HTERT RPE-1 (cell line): ENCODE data around the gene KIF13A.
"Not testable (repeated sequence)": the region's sequence is repeated elsewhere in the genome, so short reads cannot be mapped to it uniquely, and the experiment has no call there.

Experiments used
- in situ Hi-C: fragments of 300-500 bp; cut with MboI; formaldehyde crosslinking; loops from 4 replicates; pipeline ENCODE4 v1.14.3; 2020; ENCODE audit warnings: low sequenced_read_pairs

KIF13A gene

DNA sequence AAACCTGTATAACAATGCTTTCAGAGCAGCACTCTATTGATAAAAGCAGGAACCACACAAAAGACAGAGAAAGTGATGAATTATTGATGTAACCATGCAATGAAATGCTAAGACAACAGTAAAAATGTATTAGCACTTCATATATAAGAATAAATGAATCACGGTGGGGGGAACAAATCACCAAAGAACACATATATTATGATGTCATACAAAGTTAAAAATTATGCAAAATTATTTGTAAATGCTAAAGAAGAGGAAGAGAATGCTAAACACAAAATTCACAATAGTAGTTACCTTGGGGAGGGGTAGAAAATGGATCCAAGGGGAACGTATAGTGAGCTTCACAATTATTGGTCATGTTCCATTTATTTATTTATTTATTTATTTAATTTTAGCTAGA, 133.9 kb downstream of the KIF13A start:
- in situ Hi-C loops: no loop called here

DNA sequence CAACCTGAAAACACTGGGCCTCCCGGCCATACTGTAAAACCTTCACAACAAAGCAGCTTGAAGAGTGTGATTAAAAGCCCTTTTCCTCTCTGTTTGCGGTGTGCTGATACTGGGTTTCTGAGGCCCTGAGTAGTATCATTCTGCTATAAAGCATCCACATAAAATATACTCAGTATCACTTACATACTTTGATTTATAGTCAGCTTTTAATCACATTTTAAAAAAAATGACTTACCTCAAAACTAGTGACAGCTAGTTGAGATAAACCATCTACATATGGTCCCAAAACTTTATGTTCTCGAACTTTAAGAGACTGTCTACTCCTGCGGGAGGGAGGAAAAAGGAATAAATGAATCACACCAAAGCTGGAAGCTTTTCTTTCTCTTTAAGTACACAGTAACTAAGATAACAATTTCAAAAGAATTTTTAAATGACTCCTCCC, 135.7 kb downstream of the KIF13A start:
- in situ Hi-C loops: no loop called here

DNA sequence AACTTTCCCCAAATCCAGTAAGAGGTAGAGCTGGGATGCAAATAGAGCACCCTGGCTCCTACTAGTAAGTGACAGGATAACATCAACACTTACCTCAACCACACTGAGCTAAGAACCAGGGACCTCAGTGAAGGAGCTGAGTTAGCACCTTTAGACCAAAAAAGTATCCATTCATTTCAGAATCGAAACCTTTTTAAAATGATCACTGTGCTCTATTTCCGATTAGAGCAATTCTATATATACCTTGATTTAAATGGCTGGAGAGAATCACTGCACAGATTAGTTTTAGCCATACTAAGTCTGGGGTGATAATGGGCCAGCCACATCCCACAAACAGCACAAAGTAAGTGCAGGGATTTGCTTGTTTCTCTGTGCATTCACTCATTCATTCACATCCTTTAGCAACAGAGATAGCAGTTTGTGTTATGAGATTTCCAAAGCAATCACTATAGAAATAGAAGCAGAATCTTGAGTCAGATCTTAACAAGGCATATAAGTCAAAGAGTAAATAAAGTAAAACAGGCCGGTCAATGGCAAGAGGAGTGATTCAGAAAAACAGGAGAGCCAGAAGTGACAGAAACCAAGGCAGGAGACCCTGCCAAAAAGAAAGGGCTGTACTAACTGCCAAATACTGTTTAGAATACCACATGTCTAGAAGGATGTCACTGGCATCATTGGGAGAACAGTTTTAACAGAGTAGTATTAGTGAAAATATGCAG, 136.3 kb downstream of the KIF13A start:
- in situ Hi-C loops: no loop called here

DNA sequence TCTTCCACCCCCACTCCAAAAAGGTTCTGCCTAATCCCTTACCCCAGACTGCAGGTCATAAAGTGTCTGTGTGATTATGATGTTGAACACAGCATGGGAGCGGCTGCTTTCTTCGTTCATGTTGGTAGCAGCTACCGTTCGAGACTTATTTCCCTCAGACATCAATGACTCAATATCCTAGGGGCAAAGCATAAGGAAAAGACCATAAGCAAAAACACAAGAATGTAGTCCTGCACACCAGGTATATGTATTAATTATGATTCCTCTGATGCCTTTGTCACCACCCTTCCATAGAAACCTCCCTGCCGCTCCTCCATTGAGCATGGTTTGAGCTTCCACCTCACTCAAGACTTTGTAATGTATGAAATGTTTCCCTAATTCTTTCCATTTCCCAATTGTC, 137.2 kb downstream of the KIF13A start:
- in situ Hi-C loops: no loop called here

DNA sequence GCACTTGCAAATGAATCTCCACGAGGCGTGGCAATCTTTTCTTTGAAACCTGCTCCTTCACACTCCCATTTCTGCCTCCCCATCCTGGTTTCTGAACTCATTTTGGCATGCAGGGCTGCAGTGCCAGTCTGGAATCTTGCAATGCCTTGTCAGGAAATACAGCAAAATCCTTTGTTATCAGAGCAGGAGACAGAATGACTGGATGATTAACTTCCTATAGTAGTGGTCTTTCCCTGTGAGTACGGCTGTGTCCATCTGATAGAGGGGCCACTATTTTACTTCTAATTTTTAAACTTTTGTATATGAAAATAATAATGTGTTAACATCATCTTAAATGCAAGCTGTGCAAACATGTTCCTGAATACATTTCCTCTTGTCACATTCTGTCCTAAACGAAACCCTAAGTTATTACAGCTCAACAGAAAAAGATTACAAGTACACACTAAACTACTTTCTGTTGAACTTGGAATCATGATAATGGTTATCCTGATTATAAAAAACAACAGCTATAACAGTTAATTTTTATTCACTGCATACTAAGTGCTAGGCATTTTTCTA, 140.2 kb downstream of the KIF13A start:
- in situ Hi-C loops: no loop called here

DNA sequence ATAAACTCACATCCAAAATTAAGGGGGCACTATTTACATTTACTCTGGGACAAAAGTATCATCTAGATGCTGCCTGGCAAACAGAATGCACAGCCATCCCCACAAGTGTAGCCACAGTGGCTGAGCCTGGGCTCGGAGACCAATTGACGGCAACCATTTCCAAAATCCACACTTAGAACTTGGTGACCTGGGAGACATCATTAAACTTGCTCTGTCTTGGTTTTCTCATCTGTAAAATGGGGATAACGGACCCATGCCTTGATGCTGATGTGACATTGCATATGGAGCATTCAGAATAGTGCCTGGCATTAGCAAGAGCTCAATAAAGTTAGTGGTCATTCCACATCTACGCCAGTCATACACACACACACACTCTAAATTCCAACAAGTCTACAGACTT, 140.7 kb downstream of the KIF13A start:
- in situ Hi-C loops: no loop called here

DNA sequence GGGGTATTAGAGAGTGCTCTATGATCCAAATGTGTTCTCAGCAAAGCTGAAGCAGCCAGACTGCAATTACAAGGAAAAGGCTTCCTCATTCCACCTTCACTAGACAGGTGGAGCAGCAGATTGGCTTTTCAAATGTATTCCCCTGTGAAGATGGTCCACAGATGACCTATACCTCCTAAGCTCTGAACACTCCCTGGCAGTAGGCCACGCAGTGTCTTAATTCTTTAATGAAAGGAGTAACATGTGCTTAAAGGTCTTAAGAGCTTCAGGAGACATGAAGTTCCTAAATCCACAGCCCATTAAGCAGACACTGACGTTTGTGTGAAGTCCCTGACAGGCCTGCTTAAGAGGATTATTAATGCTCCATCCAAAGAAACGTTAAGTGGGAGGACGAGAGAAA, 141.8 kb downstream of the KIF13A start:
- in situ Hi-C loops: no loop called here

DNA sequence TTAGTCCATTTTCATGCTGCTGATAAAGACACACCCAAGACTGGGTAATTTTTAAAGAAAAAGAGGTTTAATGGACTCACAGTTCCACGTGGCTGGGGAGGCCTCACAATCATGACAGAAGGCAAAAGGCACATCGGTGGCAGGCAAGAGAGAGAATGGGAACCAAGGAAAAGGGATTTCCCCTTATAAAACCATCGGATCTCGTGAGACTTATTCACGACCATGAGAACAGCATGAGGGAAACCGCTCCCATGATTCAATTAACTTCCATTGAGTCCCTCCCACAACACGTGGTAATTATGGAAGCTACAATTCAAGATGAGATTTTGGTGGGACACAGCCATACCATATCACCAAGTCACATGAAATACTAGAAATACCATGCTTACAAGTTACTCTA, 142.5 kb downstream of the KIF13A start:
- in situ Hi-C loops: not testable (repeated sequence)

DNA sequence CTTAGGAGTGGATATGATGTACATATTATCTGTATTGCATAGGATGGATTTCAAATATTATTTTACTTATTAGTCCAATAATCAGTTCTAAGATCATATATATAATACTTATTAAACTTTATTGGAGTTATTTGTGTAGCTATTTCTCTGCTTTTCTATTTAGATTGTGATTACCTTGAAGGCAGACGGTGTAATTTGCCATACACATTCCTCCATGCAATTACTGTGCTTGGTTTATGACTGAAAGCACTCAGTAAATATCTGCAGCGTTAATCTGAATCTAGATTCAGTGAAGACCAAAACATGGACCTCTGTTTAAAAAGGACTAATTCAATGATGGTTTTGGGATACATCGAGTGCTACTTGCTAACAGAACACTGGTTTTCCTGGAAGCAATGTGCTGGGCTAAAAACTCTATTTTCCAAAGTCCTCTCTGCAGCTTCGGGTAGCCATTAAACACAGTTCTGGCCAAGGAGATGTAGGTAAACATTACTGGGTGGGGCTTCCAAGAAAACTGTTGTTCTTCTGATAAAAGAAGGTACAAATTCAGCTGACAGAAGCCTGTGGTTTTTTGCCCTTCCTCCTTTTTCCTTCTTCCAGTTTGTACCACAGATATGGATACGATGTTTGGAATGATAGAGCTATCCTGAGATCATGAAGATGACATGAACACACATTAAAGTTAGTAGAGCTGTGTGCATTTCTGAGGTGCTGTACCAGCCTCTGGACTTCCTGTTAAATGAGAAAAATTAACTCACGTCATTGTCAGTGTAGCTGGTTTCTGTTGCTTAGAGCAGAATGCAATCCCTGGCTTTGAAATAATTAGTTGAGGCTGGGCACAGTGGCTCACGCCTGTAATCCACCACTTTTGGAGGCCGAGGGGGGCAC, 144.3 kb downstream of the KIF13A start:
- in situ Hi-C loops: no loop called here

DNA sequence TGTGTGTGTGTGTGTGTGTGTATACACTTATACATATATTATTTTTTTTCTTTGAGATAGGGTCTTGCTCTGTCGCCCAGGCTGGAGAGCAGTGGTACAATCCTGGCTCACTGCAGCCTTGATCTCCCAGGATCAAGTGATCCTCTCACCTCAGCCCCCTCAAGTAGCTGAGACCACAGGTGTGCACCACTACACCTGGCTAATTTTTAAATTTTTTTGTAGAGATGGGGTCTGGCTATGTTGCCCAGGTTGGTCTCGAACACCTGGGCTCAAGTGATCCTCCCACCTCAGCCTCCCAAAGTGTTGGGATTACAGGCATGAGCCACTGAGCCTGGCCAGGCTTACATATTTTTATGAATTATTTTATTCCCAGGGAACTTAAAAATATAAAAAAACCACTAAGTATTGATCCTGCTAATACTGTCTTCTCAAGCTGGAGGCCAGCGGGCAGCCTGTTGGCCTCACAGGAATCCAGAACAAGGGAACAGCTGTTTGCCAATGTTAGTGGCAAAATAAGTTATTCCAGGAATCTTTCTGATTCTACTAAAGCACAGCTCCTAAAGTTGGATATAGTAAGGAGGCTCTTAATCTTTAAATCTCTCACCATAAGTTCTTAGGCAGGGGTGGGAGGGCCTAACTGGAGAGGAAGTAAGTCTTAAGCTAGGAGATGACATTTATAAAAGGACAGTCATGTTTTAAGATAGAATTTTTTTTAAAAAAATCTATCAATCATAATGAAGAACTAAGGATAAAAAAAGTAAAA, 145.2 kb downstream of the KIF13A start:
- in situ Hi-C loops: no loop called here

DNA sequence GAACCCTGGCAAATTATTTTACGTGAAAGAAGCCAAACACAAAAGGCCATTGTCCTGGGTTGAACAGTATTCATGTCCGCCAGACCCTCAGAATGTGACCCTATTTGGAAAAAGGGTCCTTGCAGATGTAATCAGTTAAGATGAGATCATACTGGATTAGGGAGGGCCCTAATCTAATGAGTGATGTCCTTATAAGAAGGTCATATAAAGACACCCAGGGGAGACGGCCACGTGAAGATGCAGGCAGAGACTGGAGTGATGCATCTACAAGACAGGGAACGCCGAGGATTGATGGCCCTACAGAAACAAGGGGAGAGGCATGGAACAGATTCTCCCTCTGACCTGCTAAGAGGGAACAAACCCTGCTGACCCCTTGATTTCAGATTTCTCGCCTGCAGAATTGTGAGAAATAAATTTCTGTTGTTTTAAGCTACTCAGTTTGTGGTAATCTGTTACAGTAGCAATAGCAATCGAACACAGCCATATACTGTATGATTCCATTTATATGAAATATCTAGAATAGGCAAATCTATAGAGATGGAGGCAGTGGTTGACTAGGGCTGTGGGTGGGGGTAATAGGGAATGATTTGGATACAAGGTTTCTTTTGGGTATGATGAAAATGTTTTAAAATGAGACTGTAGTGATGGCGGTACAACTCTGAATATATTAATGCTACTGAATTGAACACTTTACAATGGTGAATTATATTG, 147.8 kb downstream of the KIF13A start:
- in situ Hi-C loops: no loop called here

DNA sequence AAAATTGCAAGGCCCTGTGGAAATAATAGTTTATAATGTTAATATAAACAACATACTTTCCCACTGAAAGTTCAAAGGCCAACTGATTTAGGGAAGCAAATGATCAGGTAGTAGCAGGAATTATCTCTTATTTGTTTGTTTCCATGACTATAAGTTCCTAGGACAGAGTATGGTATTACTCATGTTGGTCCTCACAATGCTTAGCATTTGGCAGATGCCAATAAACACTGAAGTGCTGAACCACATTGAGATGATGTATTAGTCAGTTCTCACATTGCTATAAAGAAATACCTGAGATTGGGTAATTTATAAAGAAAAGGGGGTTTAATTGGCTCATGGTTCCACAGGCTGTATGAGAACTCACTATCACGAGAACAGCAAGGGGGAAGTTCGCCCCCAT, 151.1 kb downstream of the KIF13A start:
- in situ Hi-C loops: no loop called here

DNA sequence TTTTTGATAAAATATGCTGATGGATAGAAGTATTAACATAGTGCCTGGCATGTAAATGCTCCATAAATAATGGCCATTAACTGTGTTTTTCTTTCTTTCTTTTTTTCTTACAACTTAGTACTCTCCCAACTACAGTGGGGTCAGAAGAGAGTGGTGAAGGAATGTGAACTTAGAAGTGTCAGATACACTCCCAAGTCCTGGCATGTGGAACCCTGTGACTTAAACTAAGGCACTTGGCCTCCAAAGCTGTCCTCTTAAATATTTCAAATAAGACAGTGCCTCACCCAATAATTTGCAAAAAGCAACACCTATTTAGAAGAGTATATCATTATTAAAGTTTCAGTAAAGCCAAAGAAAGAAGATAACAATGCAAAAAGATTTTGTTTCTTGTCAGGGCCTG, 151.7 kb downstream of the KIF13A start:
- in situ Hi-C loops: no loop called here

DNA sequence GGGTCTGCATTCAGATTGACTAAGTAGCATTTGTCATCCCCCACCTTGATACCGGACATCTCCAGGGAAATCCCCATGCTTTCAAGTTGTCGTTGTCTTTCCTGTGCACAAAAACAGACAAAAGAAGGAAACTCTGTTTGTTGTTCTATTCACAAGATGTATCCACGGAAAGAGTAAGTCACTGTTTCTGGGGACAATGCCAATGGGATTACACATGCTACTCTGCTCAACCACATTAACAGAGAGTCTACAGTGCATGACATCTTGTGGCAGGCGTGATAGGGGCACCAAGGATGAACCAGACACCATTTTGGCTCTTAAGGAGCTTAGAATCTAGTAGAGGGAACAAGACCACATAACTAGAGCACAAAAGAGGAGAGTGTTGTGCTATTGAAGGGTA, 156.3 kb downstream of the KIF13A start:
- in situ Hi-C loops: no loop called here

DNA sequence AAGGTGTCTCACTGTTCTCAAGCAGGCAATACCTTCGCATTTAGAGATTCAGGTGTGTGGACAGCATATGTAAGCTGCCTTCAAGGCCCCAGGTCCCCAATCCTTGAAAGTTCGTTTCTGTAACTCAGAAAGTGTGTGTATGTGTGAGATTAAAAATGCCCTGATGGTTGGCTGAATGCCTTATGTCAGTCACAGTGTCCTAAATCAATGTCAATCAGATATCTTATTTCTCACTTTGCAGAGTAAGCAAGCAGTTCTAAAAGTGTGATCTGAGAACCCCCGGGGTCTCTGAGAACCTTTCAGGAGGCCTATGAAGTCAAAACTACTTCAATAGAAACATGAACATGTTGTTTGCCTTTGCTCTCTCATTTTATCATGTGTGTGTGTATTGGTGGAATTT, 157.5 kb downstream of the KIF13A start:
- in situ Hi-C loops: no loop called here

DNA sequence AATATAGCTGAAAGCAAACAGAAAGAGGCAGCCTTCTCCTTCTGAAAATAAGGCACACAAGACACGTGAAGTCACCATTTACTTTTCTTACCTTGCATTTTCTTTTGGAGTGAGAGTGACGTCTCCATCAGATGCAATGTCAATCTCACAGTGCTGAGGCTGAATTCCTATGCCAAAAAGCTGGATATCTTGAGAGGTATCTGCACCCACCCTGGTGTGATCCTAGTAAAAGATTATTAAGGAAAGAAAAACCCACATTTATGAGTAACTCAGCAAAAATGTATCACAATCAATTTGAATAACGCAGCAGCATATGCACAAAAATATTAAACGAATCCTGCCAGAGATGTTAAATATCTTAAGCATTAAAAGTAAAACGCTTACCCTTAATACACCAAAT, 159.3 kb downstream of the KIF13A start:
- in situ Hi-C loops: no loop called here

DNA sequence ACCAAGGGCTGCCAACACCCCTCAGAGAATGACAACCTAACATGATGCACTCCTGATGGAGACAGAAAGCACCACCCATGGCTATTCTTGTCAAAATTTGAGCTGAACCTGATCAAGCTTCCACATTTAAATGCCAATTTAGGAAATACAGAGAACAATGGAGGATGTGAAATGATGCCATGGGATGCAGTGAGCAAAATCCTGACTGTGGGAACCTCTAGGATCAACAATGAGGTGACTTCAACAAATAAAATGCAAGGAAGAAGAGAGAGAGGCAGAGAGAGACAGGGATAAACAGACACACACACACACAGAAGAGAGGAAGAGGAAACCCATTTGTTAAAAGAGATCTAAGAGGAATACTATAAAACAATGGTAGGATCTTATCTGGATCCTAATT, 161.1 kb downstream of the KIF13A start:
- in situ Hi-C loops: no loop called here

DNA sequence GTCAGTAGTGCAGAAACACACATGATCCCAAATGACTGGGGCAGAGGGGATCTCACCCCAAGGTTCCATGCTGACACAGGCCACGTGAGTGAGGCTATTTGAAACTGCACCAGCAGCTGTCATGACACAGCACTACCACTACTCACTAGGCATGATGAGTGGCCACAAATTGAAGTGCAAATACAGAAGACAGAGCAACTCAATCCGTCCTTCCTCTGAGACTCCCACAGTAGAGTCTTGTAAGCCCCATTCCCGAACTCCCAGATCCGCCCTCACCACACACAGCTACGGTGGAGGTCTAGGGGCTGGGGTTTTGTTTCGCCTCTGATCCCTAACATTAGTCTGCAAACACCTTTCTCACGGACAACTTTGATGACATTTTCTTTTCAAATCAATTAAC, 167.4 kb downstream of the KIF13A start:
- in situ Hi-C loops: no loop called here

DNA sequence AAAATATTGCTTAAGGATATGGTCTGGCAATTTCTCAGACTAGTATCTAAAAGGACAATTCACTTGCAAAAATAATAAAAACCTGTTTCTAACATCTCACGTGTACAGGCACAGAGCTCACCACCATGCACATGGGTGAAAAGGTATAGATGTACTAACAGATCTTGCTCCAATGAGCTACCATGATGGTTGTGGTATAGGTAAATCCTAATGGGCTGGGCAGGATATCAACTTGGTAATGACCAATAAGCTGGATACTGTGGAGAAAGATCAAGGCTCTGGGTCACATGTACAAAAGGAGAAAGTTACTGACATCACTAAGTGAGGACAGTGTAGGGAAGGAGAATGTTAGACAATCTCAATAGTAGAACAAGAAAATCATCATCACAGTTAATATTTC, 169.7 kb downstream of the KIF13A start:
- in situ Hi-C loops: no loop called here

DNA sequence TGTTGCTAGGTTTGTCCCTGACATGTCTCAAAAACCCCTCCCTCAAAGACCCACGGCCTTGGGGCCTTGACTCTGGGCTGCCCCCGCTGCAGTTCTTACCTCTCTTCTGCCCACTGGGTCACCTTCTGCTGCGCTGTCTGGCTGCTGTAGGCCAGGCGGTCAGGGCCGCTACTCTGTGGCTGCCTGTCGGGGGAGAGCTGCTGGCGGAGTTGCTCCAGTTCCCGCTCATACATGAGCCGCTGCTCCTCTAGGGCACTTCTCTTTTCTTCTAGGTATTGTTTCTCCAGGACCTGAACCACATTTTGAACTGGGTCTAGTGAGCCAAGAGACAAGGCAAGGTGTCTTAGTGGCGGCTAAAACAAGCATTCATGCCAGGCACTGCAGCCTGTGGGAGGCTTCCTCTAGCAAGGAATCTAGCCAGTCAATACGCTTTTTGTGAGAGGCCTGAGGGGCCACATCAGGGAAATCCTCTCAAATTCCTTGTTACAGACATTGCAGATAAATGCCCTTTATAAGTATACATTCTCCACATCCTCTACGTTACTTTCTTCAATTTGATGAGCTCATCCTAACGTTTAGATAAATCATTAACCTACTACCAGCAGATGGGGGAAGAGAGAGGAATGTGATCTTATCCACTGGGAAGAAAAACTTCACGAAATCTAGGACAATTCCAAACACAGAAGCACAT, 170.4 kb downstream of the KIF13A start:
- in situ Hi-C loops: no loop called here
